Measurements from ENCODE around the gene RXYLT1. TPM values are rescaled to one million over a fixed set of nuclear protein-coding genes. Genes with fewer than 3 reads are reported as not detected.

The RXYLT1 gene, protein sequence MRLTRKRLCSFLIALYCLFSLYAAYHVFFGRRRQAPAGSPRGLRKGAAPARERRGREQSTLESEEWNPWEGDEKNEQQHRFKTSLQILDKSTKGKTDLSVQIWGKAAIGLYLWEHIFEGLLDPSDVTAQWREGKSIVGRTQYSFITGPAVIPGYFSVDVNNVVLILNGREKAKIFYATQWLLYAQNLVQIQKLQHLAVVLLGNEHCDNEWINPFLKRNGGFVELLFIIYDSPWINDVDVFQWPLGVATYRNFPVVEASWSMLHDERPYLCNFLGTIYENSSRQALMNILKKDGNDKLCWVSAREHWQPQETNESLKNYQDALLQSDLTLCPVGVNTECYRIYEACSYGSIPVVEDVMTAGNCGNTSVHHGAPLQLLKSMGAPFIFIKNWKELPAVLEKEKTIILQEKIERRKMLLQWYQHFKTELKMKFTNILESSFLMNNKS
- total RNA-seq: 10.7 and 17.5 TPM in 2 replicates

DNA sequence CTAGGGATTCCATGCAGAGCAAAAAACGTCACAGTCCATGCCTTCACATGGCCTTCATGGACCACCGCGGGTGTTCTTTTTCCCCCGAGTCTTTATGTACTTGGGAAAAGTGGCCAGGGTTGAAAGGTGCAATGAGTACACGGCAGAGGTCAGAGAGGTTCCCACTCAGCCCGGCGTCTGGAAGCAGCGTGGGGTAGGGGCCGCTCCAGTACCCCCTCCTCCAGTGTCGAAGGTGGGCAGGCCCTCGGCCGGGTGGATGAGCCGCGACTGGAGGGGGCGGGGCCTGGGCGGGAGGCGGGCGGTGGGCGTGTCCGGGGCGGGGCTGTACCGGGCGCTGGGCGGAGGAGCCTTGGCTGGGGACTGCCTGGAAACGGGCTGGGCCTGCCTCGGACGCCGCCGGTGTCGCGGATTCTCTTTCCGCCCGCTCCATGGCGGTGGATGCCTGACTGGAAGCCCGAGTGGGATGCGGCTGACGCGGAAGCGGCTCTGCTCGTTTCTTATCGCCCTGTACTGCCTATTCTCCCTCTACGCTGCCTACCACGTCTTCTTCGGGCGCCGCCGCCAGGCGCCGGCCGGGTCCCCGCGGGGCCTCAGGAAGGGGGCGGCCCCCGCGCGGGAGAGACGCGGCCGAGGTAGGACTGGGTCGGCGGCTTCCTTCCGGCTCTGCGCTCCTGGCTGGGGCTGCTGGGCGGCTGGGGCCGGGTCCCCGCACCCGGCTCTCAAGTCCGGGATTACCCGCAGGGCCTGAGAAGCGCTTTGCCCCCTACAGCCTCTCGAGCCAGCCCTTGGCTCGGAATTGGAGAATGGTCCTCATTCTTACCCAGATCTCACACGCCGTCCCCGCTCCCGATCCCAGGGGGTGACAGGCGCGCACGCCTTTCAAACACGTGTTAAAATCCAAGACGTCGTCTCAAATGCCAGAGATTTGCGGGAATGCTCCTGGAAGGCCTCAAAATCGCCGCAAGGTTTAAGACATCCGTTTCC lies at the start of gene RXYLT1:
RXYLT1 (plus strand) TSS at position 412 of the 984 bp plus-strand sequence; CDS start at position 464, 52 bp downstream.

DNA sequence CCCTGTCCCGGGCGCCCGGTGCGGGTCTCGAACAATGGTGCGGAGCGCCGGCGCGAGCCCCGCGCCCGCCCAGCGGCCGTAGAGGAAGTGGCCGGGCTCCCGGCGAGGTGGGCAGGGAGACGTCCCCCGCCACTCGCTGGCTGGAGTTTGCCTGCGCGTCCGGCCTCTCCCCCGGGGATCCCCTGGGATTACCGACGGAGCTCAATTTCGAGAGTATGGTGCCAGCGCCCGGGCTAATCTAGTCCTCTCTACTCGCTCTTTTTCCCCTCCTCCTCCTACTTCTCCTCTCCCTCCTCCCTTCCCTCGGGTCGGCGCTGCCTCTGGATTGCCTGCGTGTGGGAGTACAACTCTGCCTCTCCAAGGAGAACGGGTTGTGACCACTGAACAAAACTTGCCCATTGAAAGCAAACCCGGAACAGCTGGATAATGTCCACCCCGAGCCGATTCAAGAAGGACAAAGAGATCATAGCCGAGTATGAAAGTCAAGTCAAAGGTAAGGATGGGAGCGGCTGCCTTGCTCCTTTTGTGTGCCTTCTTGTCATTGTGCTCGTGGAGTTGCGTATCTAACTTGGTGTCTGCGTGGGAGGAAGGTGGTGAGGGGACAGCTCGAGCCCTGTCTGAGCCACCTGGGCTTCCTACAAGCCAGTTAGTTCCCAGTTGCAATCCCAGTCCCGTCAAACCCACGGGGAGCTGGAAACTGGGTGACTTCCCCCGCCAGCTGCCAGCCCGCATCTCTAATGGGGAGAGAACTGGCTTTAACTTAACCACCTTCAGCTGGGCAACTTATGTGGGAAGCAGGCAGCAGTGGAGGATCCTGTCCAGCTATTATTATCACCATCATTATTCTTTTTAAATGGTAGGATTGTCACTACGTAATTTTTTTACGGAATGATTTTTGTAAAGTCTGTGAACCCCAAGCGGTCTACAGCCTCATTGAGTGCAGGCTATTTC lies 65.0 kb downstream of the RXYLT1 start, which contains the start of gene SRGAP1:
SRGAP1 (plus strand) TSS at position 310 of the 951 bp plus-strand sequence; CDS start at position 427, 117 bp downstream.

Small RNAs within 50 kb of the gene (small RNA-seq; reads per million reads assigned to genes)
- not detected for gene AC084357.1 (ENCODE audit: low replicate concordance)

Other genes starting within 250 kb of the RXYLT1 start
- 1.3 and 9.7 TPM in 2 replicates for gene DPY19L2, start 111.4 kb upstream of the RXYLT1 start, total RNA-seq
- 18.9 and 19.9 TPM in 2 replicates for gene SRGAP1, start 64.8 kb downstream of the RXYLT1 start, total RNA-seq